VCaP (cell line): Measurements from ENCODE around the gene ARID1B.

ENCODE experiments used
- H3K27ac ChIP-seq: fragments of 450-650 bp; 2 replicates; pipeline ENCODE4 v1.5.1; 2017
- TF ChIP-seq, protein P1 (sequence below): fragments of 450-650 bp; conservative IDR thresholded peaks from 2 replicates; pipeline ENCODE4 v1.5.1; 2017; ENCODE audit warnings: mild to moderate bottlenecking, moderate library complexity

Gene ARID1B

GRCh38 chr6:156868385-156868784 is 91.2 kb downstream of the ARID1B start:
- TF ChIP-seq, protein P1, sequence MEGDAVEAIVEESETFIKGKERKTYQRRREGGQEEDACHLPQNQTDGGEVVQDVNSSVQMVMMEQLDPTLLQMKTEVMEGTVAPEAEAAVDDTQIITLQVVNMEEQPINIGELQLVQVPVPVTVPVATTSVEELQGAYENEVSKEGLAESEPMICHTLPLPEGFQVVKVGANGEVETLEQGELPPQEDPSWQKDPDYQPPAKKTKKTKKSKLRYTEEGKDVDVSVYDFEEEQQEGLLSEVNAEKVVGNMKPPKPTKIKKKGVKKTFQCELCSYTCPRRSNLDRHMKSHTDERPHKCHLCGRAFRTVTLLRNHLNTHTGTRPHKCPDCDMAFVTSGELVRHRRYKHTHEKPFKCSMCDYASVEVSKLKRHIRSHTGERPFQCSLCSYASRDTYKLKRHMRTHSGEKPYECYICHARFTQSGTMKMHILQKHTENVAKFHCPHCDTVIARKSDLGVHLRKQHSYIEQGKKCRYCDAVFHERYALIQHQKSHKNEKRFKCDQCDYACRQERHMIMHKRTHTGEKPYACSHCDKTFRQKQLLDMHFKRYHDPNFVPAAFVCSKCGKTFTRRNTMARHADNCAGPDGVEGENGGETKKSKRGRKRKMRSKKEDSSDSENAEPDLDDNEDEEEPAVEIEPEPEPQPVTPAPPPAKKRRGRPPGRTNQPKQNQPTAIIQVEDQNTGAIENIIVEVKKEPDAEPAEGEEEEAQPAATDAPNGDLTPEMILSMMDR, result no peak
- no peak overlapping the region for H3K27ac ChIP-seq

DNA sequence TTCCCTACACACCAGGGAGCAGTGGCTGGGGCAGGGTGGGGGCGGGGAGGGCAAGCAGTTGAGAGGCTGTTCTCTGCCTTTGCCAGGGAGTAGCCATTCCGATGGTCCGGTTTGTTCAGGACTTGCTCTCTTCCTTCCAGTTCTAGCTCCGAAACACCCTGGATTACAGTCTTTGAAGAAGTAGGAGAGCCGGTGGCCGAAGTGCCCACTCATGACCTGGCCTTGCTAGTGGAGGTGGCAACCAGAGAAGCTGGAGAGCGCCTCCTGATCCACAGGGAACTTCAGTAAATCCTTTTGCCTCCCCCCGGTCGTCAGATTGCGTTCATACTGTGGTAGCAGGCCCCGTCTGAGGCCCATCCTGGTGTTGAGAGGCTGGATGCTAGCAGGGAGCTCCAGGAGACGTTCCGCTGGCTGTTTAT is 92.8 kb downstream of the ARID1B start:
- no peak overlapping the region for H3K27ac ChIP-seq
- TF ChIP-seq, protein P1, result no peak

- TF ChIP-seq, protein P1, result no peak
- no peak overlapping the region for H3K27ac ChIP-seq
These were observed 93.9 kb downstream of the ARID1B start for GRCh38 chr6:156870924-156871539.

DNA sequence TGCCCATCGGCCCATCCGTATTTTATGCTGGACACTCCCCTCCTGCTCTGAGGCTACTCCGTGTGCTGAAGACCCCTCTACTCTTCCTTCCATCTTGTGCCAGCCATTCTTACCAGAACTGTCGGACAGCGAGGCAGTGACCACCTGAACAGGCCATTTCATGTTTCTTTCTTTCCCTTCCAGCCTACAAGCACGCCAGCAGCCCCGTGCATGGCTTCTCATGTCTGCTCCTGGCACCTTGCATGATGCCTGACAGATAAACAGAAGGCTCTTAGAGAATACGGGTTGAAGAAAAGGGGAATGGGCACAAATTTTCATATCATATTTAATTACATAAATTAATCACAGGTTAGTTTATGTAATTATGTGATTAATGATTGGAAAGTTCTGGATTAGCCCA is 95.7 kb downstream of the ARID1B start:
- TF ChIP-seq, protein P1, result no peak

DNA sequence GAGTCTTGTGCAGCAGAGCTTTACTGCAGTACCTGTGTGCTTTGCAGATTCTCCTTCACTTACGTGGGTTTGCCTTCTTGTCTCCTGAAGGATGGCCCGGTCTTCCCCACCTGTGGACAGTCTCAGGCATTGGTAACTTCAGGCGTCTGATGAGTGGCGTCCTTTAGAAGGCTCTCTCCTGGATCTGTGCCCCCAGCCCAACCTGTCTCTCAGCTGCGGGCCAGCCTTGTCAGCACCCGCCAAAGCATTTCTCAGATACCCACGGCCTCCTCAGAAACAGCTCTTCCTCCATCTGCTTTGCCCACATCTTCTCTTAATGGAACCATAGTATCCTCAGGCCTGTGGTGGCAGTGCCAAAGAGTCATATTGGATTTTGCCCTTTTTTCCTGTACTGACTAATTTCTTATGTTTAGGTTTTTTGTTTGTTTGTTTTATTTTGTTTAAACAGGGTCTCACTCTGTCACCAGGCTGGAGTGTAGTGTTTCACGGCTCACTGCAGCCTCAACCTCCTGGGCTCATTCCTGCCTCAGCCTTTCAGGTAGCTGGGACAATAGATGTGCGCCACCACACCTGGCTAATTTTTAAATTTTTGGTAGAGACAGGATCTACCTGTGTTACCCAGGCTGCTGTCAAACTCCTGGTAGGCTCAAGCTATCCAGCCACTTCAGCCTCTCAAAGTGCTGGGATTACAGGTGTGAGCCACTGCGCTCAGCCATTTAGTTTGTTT is 96.6 kb downstream of the ARID1B start:
- TF ChIP-seq, protein P1, result no peak
- no peak overlapping the region for H3K27ac ChIP-seq

More for the DNA sequence above, 95.7 kb downstream of the ARID1B start:
- H3K27ac ChIP-seq, result no peak overlapping the region

- H3K27ac ChIP-seq, result no peak overlapping the region
- TF ChIP-seq, protein P1, result no peak
These were observed 97.9 kb downstream of the ARID1B start for GRCh38 chr6:156875062-156875461.

DNA sequence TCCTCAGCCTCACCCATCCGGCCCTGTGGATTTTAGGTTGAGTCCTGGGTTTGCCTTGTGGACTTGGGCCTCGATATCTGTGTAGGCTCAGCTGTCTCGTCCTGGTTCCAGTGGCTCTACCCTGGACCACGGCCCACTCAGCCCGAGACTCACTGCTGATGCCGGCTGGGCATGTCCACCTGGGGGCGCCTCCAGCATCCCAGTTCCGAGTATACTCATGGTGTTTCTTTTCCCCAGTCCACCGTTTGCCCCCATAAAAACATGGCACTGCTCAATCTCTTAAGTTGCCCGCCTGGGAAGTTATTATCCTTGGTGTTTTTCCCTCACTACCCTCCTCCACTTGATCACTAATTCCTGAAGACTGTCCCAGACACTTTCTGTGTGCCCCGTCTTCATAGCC is 99.1 kb downstream of the ARID1B start:
- TF ChIP-seq, protein P1, result peak; percentile 44
- no peak overlapping the region for H3K27ac ChIP-seq
